GM19463 (cell line): Measurements from ENCODE around the gene NAGA.
A peak's percentile ranks its signal among the peaks of the same experiment; 100 is the strongest.
"Not testable (repeated sequence)": the region's sequence is repeated elsewhere in the genome, so short reads cannot be mapped to it uniquely, and the experiment has no call there.

Source experiments
- ATAC-seq: cut with Tn5 transposase; IDR thresholded peaks from one replicate; pipeline ENCODE4 v1.9.1; 2021; ENCODE audit warnings: mild to moderate bottlenecking, moderate library complexity; ENCODE audit not compliant: unreplicated experiment

Gene NAGA

GRCh38 chr22:42070517-42071422 lies at the start of gene NAGA:
Gene NAGA, minus strand, starts transcription at chr22:42070812. Its CDS starts 515 bp downstream, at chr22:42070297.
- peak; percentile 93 for ATAC-seq

- no peak for ATAC-seq
These were observed 46.3 kb upstream of the NAGA start for GRCh38 chr22:42116848-42117424.

- ATAC-seq, result not testable (repeated sequence)
These were observed 44.8 kb upstream of the NAGA start for GRCh38 chr22:42115420-42115830.

- no peak for ATAC-seq
These were observed 44.1 kb upstream of the NAGA start for GRCh38 chr22:42114721-42115120.

GRCh38 chr22:42112793-42113192 lies 42.2 kb upstream of the NAGA start:
- not testable (repeated sequence) for ATAC-seq

GRCh38 chr22:42111798-42112197 lies 41.2 kb upstream of the NAGA start:
- ATAC-seq, result no peak

GRCh38 chr22:42108848-42109247 lies 38.2 kb upstream of the NAGA start:
- no peak for ATAC-seq

GRCh38 chr22:42104332-42104860 lies 33.8 kb upstream of the NAGA start:
- not testable (repeated sequence) for ATAC-seq

GRCh38 chr22:42101199-42101598 lies 30.6 kb upstream of the NAGA start:
- no peak for ATAC-seq

GRCh38 chr22:42091455-42091782 lies 20.8 kb upstream of the NAGA start:
- ATAC-seq, result no peak

GRCh38 chr22:42090596-42091454 lies 20.2 kb upstream of the NAGA start, which contains the start of gene NDUFA6:
Gene NDUFA6, minus strand, starts transcription at chr22:42090772. Its CDS starts 28 bp downstream, at chr22:42090744.
- peak; percentile 96 for ATAC-seq

GRCh38 chr22:42086051-42086450 lies 15.4 kb upstream of the NAGA start:
- no peak for ATAC-seq

GRCh38 chr22:42084874-42085273 lies 14.3 kb upstream of the NAGA start:
- ATAC-seq, result no peak

- no peak for ATAC-seq
These were observed 12.5 kb upstream of the NAGA start for GRCh38 chr22:42083119-42083518.

- no peak for ATAC-seq
These were observed 9.7 kb upstream of the NAGA start for GRCh38 chr22:42080287-42080686.

- ATAC-seq, result peak; percentile 78
These were observed 9.0 kb upstream of the NAGA start, which contains the start of gene SMDT1 for GRCh38 chr22:42079319-42080251. Gene SMDT1, plus strand, starts transcription at chr22:42079700. Its CDS starts 69 bp downstream, at chr22:42079769.

GRCh38 chr22:42078469-42079318 lies 8.1 kb upstream of the NAGA start:
- peak; percentile 9 for ATAC-seq

- no peak for ATAC-seq
These were observed 7.0 kb upstream of the NAGA start for GRCh38 chr22:42077486-42078125.
